Tibial nerve (tissue), 4 donors: ENCODE measurements around the gene DHCR7.

Source experiments
- EP300 ChIP-seq, 2 donors: sonication (generic); formaldehyde crosslinking; IDR thresholded peaks; one replicate each; pipeline ENCODE4 v1.6.1; 2017; ENCODE audit warnings: antibody characterized with exemption in 2 of 2, mild to moderate bottlenecking in 1 of 2
- TF ChIP-seq, protein P1 (sequence below), 5 experiments: fragments of 200-600 bp in 3 of 5; fragments of 450-650 bp in 2 of 5; sonication (generic) in 3 of 5; IDR thresholded peaks; one replicate each; pipeline ENCODE4 v1.5.1; 2016 to 2019; ENCODE audit warnings: antibody characterized with exemption in 5 of 5, mild to moderate bottlenecking in 3 of 5, moderate library complexity in 2 of 5

- TF ChIP-seq, protein P1, sequence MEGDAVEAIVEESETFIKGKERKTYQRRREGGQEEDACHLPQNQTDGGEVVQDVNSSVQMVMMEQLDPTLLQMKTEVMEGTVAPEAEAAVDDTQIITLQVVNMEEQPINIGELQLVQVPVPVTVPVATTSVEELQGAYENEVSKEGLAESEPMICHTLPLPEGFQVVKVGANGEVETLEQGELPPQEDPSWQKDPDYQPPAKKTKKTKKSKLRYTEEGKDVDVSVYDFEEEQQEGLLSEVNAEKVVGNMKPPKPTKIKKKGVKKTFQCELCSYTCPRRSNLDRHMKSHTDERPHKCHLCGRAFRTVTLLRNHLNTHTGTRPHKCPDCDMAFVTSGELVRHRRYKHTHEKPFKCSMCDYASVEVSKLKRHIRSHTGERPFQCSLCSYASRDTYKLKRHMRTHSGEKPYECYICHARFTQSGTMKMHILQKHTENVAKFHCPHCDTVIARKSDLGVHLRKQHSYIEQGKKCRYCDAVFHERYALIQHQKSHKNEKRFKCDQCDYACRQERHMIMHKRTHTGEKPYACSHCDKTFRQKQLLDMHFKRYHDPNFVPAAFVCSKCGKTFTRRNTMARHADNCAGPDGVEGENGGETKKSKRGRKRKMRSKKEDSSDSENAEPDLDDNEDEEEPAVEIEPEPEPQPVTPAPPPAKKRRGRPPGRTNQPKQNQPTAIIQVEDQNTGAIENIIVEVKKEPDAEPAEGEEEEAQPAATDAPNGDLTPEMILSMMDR (IDR thresholded peaks at IDR 0.05), result no peak
- TF ChIP-seq EP300 (IDR thresholded peaks at IDR 0.05), result no peak
These were observed 47.4 kb upstream of the DHCR7 start for GRCh38 chr11:71495286-71496230.
